HEK293 (cell line): ENCODE results near the gene SURF1.

Experiments used
- CTCF ChIA-PET: fragments of 350-600 bp; formaldehyde crosslinking; extraction: SDS; loops from one replicate; lab custom pipeline; 2021; ENCODE audit warnings: antibody characterized with exemption; lab: Yijun Ruan, JAX
- POLR2A ChIA-PET: fragments of 300-600 bp; formaldehyde crosslinking; extraction: SDS; loops from one replicate; lab custom pipeline; 2020; ENCODE audit warnings: antibody characterized with exemption, inconsistent platforms; lab: Yijun Ruan, JAX
- H3K27ac ChIP-seq: fragments of 200-500 bp; sonication (Bioruptor generic); 2 replicates; pipeline ENCODE4 v1.5.1; 2014; ENCODE audit warnings: low read depth, low read length, control low read depth, inconsistent platforms; ENCODE audit errors: extremely low read depth
- H3K36me3 ChIP-seq, 2 experiments: fragments of 200-500 bp in 1 of 2; sonication (Bioruptor generic) in 1 of 2; 1 replicate in 1 of 2; 2 replicates in 1 of 2; pipeline ENCODE4 v1.5.1; 2014 to 2017; ENCODE audit warnings: inconsistent platforms in 2 of 2, low read length in 2 of 2; ENCODE audit not compliant: control insufficient read depth in 2 of 2, insufficient read depth in 1 of 2
- H3K4me1 ChIP-seq: fragments of 200-500 bp; sonication (Bioruptor generic); 2 replicates; pipeline ENCODE4 v1.5.1; 2014; ENCODE audit warnings: mild to moderate bottlenecking, low read length, inconsistent platforms; ENCODE audit not compliant: control insufficient read depth, insufficient read depth
- H3K4me3 ChIP-seq: 2 replicates; pipeline ENCODE4 v1.5.1; 2011; ENCODE audit warnings: low read depth, mild to moderate bottlenecking, control low read depth, low read length, moderate library complexity
- H3K9me3 ChIP-seq: fragments of 200-500 bp; sonication (Bioruptor generic); 2 replicates; pipeline ENCODE4 v1.5.1; 2014; ENCODE audit warnings: low read depth, low read length, inconsistent platforms; ENCODE audit not compliant: control insufficient read depth, insufficient read depth
- BCL11B ChIP-seq: fragments of 450-650 bp; formaldehyde crosslinking; IDR thresholded peaks from 2 replicates; pipeline ENCODE4 v1.5.1; 2016; ENCODE audit warnings: low read depth, missing biosample characterization, missing genetic modification characterization
- KLF8 ChIP-seq: fragments of 450-650 bp; formaldehyde crosslinking; IDR thresholded peaks from 2 replicates; pipeline ENCODE4 v1.5.1; 2016; ENCODE audit warnings: missing biosample characterization, missing genetic modification characterization
- REST ChIP-seq: fragments of 450-650 bp; formaldehyde crosslinking; IDR thresholded peaks from 2 replicates; pipeline ENCODE4 v1.5.1; 2016; ENCODE audit warnings: missing biosample characterization, missing genetic modification characterization
- SALL2 ChIP-seq: fragments of 450-650 bp; formaldehyde crosslinking; IDR thresholded peaks from 2 replicates; pipeline ENCODE4 v1.5.0; 2017; ENCODE audit warnings: missing biosample characterization, mild to moderate bottlenecking, missing genetic modification characterization, borderline replicate concordance
- SP2 ChIP-seq: fragments of 450-650 bp; formaldehyde crosslinking; IDR thresholded peaks from 2 replicates; pipeline ENCODE4 v1.5.1; 2016; ENCODE audit warnings: missing biosample characterization, missing genetic modification characterization
- ZFP37 ChIP-seq: fragments of 450-650 bp; formaldehyde crosslinking; IDR thresholded peaks from 2 replicates; pipeline ENCODE4 v1.5.1; 2016; ENCODE audit warnings: missing biosample characterization, missing genetic modification characterization
- ZNF16 ChIP-seq: fragments of 450-650 bp; formaldehyde crosslinking; IDR thresholded peaks from 2 replicates; pipeline ENCODE4 v1.5.1; 2016; ENCODE audit warnings: low read depth, missing biosample characterization, missing genetic modification characterization
- ZNF169 ChIP-seq: fragments of 450-650 bp; formaldehyde crosslinking; IDR thresholded peaks from 2 replicates; pipeline ENCODE4 v1.5.1; 2016; ENCODE audit warnings: missing biosample characterization, missing genetic modification characterization
- ZNF223 ChIP-seq: fragments of 450-650 bp; formaldehyde crosslinking; IDR thresholded peaks from 2 replicates; pipeline ENCODE4 v1.5.1; 2016; ENCODE audit warnings: missing biosample characterization, missing genetic modification characterization
- ZNF248 ChIP-seq: fragments of 450-650 bp; formaldehyde crosslinking; IDR thresholded peaks from 2 replicates; pipeline ENCODE4 v1.5.1; 2017; ENCODE audit warnings: missing biosample characterization, missing genetic modification characterization
- ZNF274 ChIP-seq, 2 experiments: fragments of 200-500 bp in 1 of 2; fragments of 450-650 bp in 1 of 2; sonication (Bioruptor generic) in 1 of 2; formaldehyde crosslinking in 1 of 2; IDR thresholded peaks; 2 replicates each; pipeline versions ENCODE4 v1.5.1 to v1.6.1; 2014 to 2016; ENCODE audit warnings: borderline replicate concordance in 1 of 2, inconsistent platforms in 1 of 2, low read length in 1 of 2, missing biosample characterization in 1 of 2, missing genetic modification characterization in 1 of 2
- ZNF341 ChIP-seq: fragments of 450-650 bp; formaldehyde crosslinking; IDR thresholded peaks from 2 replicates; pipeline ENCODE4; 2016; ENCODE audit warnings: low read depth, missing biosample characterization, missing genetic modification characterization
- ZNF521 ChIP-seq: fragments of 450-650 bp; formaldehyde crosslinking; IDR thresholded peaks from 2 replicates; pipeline ENCODE4 v1.5.1; 2017; ENCODE audit warnings: missing biosample characterization, mild to moderate bottlenecking, missing genetic modification characterization
- ZNF776 ChIP-seq: fragments of 450-650 bp; formaldehyde crosslinking; IDR thresholded peaks from 2 replicates; pipeline ENCODE4 v1.5.0; 2017; ENCODE audit warnings: missing biosample characterization, missing genetic modification characterization, borderline replicate concordance
- ZSCAN16 ChIP-seq: fragments of 450-650 bp; formaldehyde crosslinking; IDR thresholded peaks from 2 replicates; pipeline ENCODE4 v1.5.1; 2016; ENCODE audit warnings: missing biosample characterization, missing genetic modification characterization

SURF1 gene

GRCh38 chr9:133303266-133304157 is 52.8 kb downstream of the SURF1 start:
- POLR2A ChIA-PET, result no interaction called here
- no peaks in the 10 kb centered on the region for H3K36me3 ChIP-seq
- H3K4me1 ChIP-seq, result no peaks in the 10 kb centered on the region
- CTCF ChIA-PET, result interaction anchor here (0.7 kb wide), 1 partner anchor 9 kb away, joined by 5 read pairs; no protein-coding TSS in a partner anchor
- H3K27ac ChIP-seq, result no peak overlapping the region
- TF ChIP-seq ZNF521 (tag by site-specific recombination) (no peak), ZSCAN16 (tag by site-specific recombination) (no peak), ZFP37 (tag by site-specific recombination) (no peak), SP2 (tag by site-specific recombination) (no peak), BCL11B (tag by site-specific recombination) (no peak), ZNF274 (IDR thresholded peaks at IDR 0.05; ENCODE audit: low read length) (no peak), ZNF274 (tag by site-specific recombination; IDR thresholded peaks at IDR 0.05; ENCODE audit: borderline replicate concordance) (no peak), ZNF223 (tag by site-specific recombination) (no peak), ZNF169 (tag by site-specific recombination) (no peak), ZNF776 (tag by site-specific recombination) (no peak), KLF8 (tag by site-specific recombination) (no peak), REST (no peak), ZNF16 (tag by site-specific recombination) (no peak), ZNF341 (tag by site-specific recombination) (no peak), SALL2 (tag by site-specific recombination) (no peak), ZNF248 (no peak)
- no peaks in the 10 kb centered on the region for H3K9me3 ChIP-seq
- no peak overlapping the region for H3K4me3 ChIP-seq
